IPS-15b (cell line): ENCODE results near the gene GJD4.

ENCODE experiments used
- H3K27me3 ChIP-seq: one replicate; pipeline ENCODE4 v1.6.1; 2013; ENCODE audit warnings: low read length; ENCODE audit not compliant: control insufficient read depth, insufficient read depth
- H3K36me3 ChIP-seq: one replicate; pipeline ENCODE4 v1.6.1; 2013; ENCODE audit warnings: low read length; ENCODE audit not compliant: control insufficient read depth, insufficient read depth
- H3K4me1 ChIP-seq: one replicate; pipeline ENCODE4 v1.6.1; 2013; ENCODE audit warnings: mild to moderate bottlenecking, low read length; ENCODE audit not compliant: control insufficient read depth, insufficient read depth
- H3K4me3 ChIP-seq: one replicate; pipeline ENCODE4 v1.5.1; 2013; ENCODE audit warnings: low read depth, low read length
- H3K9ac ChIP-seq: one replicate; pipeline ENCODE4 v1.6.1; 2013; ENCODE audit warnings: low read depth, mild to moderate bottlenecking, low read length
- H3K9me3 ChIP-seq: one replicate; pipeline ENCODE4 v1.6.1; 2013; ENCODE audit warnings: mild to moderate bottlenecking, low read length; ENCODE audit not compliant: control insufficient read depth, insufficient read depth

GJD4 gene

DNA sequence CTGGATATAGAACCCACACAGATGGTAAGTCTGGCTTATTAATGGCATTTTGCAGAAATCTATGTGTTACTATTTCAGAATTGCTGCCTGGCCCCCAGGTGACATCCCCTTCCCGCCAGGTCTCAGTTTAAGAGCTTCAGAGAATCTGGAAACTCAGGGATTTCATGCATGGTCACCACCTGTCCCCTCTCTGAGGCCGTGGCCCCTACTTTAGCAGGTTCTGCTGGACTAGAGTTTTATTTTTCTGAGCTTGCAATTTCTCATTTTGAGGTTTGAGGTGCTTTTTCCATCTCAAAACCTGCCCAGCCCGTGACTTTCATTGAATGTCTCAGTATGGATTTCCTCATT, 24.7 kb upstream of the GJD4 start:
- no peaks in the 10 kb centered on the region for H3K9me3 ChIP-seq
- H3K9ac ChIP-seq = no peak overlapping the region

DNA sequence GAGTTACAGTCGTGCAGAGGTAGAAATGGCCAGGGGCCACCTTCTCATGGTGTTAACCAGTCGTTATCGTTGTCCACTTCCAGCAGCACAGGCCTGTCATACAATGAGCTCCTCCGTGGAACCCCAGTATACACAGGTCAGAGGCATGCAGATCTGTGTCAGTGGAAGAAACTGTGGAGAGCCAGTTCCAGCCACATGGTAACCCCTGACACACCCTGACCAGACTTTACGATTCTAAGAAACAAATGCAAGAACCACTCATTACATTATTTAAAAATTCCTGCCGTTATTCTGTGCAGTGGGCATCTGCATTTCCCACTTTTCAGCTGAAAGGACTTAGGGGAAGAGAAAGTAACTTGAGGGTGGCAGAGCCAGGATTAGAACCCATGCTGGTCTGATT, 23.5 kb upstream of the GJD4 start:
- Histone ChIP-seq H3K9me3 (no peaks in the 10 kb centered on the region), H3K27me3 (no peaks in the 10 kb centered on the region), H3K4me1 (no peaks in the 10 kb centered on the region), H3K9ac (no peak overlapping the region), H3K4me3 (no peak overlapping the region), H3K36me3 (no peaks in the 10 kb centered on the region)

More for the DNA sequence above, 24.7 kb upstream of the GJD4 start:
- Histone ChIP-seq H3K4me3 (no peak overlapping the region), H3K4me1 (no peaks in the 10 kb centered on the region), H3K36me3 (no peaks in the 10 kb centered on the region), H3K27me3 (no peaks in the 10 kb centered on the region)

DNA sequence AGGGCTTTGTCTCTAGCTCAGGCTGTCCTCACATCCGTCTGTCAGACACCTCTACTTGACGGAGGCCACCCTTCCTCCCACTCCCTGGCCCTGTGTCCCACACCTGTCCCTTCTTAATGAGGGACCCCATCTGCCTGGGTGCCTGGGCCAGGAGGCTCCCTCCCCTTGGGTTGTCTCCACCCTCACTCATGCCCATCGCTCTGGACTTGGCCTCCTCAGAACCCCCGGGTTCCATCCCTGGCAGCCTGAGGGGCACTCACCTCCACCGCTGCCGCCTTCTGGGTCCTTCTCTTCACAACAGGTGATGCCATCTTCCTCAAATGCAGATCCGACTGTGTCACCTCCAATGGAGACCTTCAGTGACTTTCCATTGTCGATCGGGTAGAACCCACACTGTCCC, 20.2 kb upstream of the GJD4 start:
- H3K9ac ChIP-seq = no peak overlapping the region
- no peaks in the 10 kb centered on the region for H3K36me3 ChIP-seq
- H3K4me1 ChIP-seq = no peaks in the 10 kb centered on the region
- H3K27me3 ChIP-seq = no peaks in the 10 kb centered on the region
- no peak overlapping the region for H3K4me3 ChIP-seq
- no peaks in the 10 kb centered on the region for H3K9me3 ChIP-seq

- no peaks in the 10 kb centered on the region for H3K9me3 ChIP-seq
- H3K4me1 ChIP-seq = no peaks in the 10 kb centered on the region
- no peak overlapping the region for H3K9ac ChIP-seq
- H3K36me3 ChIP-seq = no peaks in the 10 kb centered on the region
- H3K27me3 ChIP-seq = no peaks in the 10 kb centered on the region
- no peak overlapping the region for H3K4me3 ChIP-seq
Measured at GRCh38 chr10:35585356-35585755, 19.8 kb upstream of the GJD4 start.

DNA sequence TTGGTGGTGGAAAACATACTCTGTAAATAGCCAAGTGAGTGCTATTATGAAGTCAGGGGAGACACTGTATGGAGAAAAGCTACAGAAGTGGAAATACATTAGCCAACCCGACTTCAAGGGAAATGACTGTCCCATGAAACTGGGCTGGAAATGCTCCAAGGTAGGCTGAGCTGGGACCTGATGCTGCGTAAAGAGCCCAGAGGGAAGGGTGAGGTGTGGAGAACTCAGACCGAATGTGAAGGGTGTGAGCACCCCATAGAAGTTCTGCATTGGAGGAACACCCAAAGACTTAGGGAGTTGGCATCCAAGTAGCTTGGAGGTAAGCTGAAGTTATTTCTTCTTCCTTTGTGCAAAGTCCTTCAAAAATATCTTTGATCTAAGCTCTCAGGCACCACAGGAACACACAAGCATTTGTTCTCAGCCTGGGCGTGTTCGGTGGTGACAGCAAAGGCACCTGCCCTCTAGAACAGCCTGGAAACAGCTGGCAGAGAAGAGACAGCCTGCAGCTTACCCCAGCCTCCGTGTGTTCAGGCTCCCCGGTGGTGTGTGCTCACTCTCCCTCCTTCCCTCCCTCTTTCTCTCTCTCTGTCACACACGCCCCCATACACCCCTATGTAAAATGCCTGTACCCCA, 19.1 kb upstream of the GJD4 start:
- H3K27me3 ChIP-seq = no peaks in the 10 kb centered on the region
- H3K4me1 ChIP-seq = no peaks in the 10 kb centered on the region
- H3K9me3 ChIP-seq = no peaks in the 10 kb centered on the region
- H3K4me3 ChIP-seq = no peak overlapping the region
- H3K9ac ChIP-seq = no peak overlapping the region
- no peaks in the 10 kb centered on the region for H3K36me3 ChIP-seq

DNA sequence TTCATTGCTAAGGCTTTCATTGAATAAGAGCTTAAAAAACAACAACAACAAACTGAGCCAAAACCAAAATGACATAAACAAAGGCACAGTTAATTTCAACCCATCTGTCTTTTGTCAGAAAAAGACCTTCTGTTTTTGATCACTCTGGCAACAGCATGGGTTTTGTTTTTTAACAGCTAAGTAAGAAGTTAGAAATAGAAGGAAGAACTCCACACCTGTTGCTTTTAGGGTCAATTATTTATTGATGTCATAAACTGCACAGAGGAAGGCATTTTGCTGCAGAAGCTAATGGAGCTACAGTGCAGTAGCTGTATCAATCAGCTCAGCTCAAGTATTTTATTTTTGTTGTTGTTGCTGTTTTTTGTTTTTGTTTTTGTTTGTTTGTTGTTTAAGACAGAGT, 16.3 kb upstream of the GJD4 start:
- Histone ChIP-seq H3K9ac (no peak overlapping the region), H3K9me3 (peaks cover 3% of the 10 kb centered on the region), H3K4me3 (no peak overlapping the region), H3K36me3 (no peaks in the 10 kb centered on the region), H3K4me1 (peaks cover 9% of the 10 kb centered on the region), H3K27me3 (no peaks in the 10 kb centered on the region)

GRCh38 chr10:35592441-35592840, 12.7 kb upstream of the GJD4 start:
- peaks cover 3% of the 10 kb centered on the region for H3K9me3 ChIP-seq
- no peaks in the 10 kb centered on the region for H3K36me3 ChIP-seq
- peaks cover 19% of the 10 kb centered on the region for H3K4me1 ChIP-seq
- H3K4me3 ChIP-seq = no peak overlapping the region
- H3K9ac ChIP-seq = no peak overlapping the region
- no peaks in the 10 kb centered on the region for H3K27me3 ChIP-seq

GRCh38 chr10:35594115-35595079, 10.7 kb upstream of the GJD4 start:
- peaks cover 19% of the 10 kb centered on the region for H3K4me1 ChIP-seq
- H3K9me3 ChIP-seq = peaks cover 3% of the 10 kb centered on the region
- no peaks in the 10 kb centered on the region for H3K27me3 ChIP-seq
- no peak overlapping the region for H3K9ac ChIP-seq
- H3K36me3 ChIP-seq = no peaks in the 10 kb centered on the region
- no peak overlapping the region for H3K4me3 ChIP-seq

DNA sequence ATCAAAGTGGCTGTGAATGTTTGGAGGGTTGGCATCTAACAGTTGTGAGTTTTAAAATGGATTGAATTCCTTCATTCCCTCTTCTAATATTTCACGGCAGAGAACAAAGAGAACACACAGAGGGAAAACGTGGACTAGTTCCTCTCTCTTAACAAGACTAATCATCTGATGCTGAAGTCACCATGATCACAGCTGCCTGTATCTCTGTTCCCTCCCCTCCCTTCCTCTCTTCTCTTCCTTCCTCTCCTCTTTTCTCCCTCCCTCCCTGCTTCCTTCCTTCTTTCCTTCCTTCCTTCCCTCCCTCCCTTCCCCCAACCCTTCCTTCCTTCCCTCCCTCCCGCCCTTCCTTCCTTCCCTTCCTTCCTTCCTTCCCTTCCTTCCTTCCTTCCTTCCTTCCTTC, 10.0 kb upstream of the GJD4 start:
- H3K9me3 ChIP-seq = peaks cover 3% of the 10 kb centered on the region
- no peaks in the 10 kb centered on the region for H3K36me3 ChIP-seq
- peaks cover 19% of the 10 kb centered on the region for H3K4me1 ChIP-seq
- H3K9ac ChIP-seq = no peak overlapping the region
- H3K27me3 ChIP-seq = no peaks in the 10 kb centered on the region
- no peak overlapping the region for H3K4me3 ChIP-seq

DNA sequence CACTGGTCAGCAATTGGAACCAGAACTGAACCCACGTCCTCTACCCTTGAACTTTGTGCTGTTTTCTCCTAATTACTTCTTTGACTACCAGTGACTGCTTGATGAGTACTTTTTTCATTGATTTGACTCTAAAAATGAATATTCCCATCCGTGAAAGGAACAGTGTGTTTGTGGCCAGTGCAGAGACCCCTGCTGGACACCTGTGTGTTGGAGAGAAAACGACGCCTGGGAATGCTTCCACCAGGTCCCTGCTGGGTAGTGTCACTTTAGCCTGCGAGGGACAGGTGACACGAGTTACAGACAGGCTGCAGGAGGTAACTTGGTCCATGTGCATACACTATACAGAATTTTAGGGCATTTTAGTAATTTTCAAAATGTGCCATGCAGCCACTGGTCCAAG, 6.8 kb upstream of the GJD4 start:
- Histone ChIP-seq H3K9ac (no peak overlapping the region), H3K36me3 (no peaks in the 10 kb centered on the region), H3K4me3 (no peak overlapping the region)

GRCh38 chr10:35600193-35600592, 4.9 kb upstream of the GJD4 start:
- Histone ChIP-seq H3K9me3 (no peaks in the 10 kb centered on the region), H3K9ac (no peak overlapping the region), H3K4me1 (no peaks in the 10 kb centered on the region), H3K4me3 (no peak overlapping the region), H3K36me3 (no peaks in the 10 kb centered on the region), H3K27me3 (no peaks in the 10 kb centered on the region)

More for the DNA sequence above, 6.8 kb upstream of the GJD4 start:
- Histone ChIP-seq H3K27me3 (no peaks in the 10 kb centered on the region), H3K4me1 (peaks cover 13% of the 10 kb centered on the region), H3K9me3 (no peaks in the 10 kb centered on the region)

GRCh38 chr10:35606430-35606829, 1.3 kb downstream of the GJD4 start:
- Histone ChIP-seq H3K27me3 (no peaks in the 10 kb centered on the region), H3K9me3 (no peaks in the 10 kb centered on the region), H3K9ac (no peak overlapping the region), H3K36me3 (no peaks in the 10 kb centered on the region), H3K4me1 (no peaks in the 10 kb centered on the region), H3K4me3 (no peak overlapping the region)
